AML-193 (cell line): ENCODE data around the gene TPD52L1.
"Not testable (repeated sequence)": the region's sequence is repeated elsewhere in the genome, so short reads cannot be mapped to it uniquely, and the experiment has no call there.

Experiments
- DNase-seq, 2 experiments: peaks; one replicate each; lab custom pipeline; 2025; lab: John Stamatoyannopoulos, UW

Gene TPD52L1

DNA sequence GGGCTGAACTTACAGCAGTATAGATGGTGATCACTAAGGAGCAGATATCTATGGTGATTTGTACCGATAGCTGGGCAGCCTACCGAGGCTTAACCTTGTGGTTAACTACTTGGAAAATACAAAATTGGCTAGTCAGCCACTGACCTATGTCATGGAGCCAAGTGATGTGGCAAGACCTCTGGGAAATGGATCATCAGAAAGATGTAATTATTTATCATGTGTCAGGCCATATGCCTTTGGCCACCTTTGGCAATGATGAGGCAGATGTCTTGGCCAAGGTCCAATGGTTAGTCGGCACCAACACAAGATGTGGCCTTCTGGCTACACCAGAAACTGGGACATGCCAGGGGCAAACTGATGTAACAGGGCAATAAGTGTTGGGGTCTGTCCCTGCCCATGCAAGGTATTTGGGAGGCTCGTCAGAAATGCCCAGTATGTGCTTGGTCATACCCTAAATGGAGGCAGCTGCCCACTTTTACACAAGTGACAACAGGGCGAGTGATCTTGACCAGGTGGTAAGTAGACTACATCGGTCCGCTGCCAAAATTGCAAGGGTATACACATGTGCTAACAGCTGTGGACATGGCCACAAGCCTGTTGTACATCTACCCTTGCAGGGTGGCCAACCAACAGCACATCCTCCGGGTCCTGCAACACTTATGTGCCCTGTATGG is 118.0 kb downstream of the TPD52L1 start:
- no peak for DNase-seq

DNA sequence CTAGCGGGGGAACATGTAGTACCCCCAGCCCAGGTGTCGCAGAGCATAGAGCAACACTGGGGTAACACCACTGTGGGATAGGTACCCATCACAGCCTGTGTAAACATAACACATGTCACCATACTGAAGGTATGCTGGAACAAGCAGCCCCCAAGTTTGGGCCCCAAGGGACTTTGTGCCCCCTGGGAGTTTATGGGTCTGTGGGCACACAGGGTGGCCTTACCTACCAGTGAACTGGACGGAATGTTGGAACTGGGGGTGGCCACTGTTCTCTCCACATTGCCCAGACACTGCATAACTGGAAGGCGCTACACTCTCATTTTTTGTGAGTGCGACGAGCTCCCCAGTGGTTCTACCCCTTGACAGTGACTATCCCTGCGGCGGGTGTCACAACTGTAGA is 119.7 kb downstream of the TPD52L1 start:
- no peak for DNase-seq

DNA sequence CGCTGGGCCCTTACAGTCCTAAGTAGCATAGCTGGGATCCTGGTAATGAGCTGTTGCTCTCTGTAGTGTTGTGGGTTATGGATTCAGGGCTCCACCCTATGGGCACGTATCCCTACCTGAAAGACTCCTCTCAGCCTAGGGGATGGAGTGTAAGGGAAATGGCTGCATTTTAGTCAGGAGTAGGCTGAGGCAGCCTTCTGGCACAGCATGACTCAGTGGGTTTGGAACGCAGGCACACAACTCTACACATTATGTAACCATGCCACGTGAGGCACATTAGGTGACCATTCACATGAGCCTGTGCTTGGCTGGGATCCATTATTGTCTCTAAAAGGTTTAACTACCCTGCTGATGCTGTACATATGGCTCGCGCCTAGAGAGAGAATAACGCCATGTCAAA is 120.4 kb downstream of the TPD52L1 start:
- no peak for DNase-seq

DNA sequence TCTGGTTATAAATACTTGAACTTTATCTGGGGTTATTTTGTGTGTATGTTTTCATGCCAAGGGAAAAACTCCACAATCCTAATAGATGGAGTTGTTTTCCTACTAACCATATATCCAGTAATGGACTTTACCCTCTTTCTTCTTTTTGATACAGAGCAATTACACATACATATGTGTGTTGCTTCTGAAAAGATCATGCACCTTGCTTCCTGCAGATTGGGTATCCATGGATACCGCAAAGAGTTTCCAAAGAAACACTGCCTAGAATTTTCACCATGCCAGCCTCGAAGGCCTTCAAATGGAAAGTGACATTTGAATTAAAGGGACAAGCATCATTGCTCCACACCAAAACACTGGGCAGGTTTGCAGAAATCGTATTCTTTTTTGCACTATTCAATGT is 121.4 kb downstream of the TPD52L1 start:
- no peak for DNase-seq

DNA sequence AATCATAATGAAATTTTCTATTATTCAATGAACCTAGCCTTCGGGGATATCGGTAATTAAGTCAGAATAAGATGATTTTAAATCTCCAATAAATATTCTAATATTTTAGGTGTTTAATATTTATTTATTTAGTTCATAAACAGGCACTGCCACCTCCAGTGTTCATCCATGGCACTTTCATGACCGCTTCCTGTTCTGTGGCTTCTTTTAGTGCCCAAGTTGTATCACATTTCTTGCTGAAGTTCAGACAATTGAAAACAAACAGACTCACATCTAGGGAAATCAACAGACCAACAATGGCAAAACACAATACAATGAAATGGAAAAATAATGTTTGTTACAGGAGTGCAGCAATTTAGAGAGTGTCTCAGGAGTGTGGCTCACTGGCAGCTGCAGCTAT is 122.2 kb downstream of the TPD52L1 start:
- no peak for DNase-seq

DNA sequence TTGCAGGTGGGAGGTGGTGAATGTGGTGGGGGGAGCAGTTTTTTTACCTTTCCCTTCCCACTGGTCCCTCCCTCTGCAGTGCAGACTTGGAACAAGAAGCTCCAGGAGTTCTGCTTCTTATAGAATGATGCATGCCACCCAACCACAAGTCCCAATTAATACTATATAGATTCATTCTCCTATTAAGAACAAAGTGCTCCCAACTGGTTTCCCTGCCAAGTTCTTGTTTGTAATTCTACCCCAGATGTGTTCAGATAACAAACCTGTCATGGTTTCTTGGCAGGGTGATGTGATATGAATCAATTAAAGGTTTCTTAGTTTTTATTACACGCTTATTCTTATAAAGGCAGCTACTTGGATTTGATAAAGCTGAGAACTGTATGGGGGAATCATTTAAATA is 124.3 kb downstream of the TPD52L1 start:
- no peak for DNase-seq

DNA sequence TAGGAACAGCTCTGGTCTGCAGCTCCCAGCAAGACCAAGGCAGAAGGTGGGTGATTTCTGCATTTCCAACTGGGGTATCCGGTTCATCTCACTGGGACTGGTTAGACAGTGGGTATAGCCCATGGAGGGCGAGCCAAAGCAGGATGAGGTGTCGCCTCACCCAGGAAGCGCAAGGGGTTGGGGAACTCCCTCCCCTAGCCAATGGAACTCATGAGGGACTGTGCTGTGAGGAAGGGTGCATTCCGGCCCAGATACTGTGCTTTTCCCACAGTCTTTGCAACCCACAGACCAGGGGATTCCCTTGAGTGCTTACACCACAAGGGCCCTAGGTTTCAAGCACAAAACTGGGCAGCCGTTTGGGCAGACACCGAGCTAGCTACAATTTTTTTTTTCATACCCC is 126.4 kb downstream of the TPD52L1 start:
- no peak for DNase-seq

DNA sequence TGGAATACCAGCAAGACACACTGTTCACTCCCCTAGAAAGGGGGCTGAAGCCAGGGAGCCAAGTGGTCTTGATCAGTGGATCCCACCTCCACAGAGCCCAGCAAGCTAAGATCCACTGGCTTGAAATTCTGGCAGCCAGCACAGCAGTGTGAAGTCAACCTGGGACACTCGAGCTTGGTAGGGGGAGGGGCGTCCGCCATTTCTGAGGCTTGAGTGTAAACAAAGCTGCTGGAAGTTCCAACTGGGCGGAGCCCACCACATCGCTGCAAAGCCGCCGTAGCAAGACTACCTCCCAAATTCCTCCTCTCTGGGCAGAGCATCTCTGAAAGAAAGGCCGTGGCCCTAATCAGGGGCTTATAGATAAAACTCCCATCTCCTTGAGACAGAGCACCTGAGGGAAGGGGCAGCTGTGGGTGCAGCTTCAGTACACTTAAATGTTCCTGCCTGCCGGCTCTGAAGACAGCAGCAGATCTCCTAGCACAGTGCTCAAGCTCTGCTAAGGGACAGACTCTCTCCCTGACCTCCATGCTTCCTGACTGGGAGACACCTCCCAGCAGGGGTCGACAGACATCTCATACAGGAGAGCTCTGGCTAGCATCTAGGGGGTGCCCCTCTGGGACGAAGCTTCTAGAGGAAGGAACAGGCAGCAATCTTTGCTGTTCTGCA is 126.9 kb downstream of the TPD52L1 start:
- DNase-seq = not testable (repeated sequence)

DNA sequence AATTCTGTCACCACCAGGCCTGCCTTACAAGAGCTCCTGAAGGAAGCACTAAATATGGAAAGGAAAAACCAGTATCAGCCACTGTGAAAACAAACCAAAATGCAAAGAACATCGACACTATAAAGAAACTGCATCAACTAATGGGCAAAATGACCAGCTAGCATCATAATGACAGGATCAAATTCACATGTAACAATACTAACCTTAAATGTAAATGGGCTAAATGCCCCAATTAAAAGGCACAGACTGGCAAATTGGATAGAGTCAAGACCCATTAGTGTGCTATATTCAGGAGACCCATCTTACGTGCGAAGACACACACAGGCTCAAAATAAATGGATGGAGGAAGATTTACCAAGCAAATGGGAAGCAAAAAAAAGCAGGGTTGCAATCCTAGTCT is 128.9 kb downstream of the TPD52L1 start:
- DNase-seq = not testable (repeated sequence)

DNA sequence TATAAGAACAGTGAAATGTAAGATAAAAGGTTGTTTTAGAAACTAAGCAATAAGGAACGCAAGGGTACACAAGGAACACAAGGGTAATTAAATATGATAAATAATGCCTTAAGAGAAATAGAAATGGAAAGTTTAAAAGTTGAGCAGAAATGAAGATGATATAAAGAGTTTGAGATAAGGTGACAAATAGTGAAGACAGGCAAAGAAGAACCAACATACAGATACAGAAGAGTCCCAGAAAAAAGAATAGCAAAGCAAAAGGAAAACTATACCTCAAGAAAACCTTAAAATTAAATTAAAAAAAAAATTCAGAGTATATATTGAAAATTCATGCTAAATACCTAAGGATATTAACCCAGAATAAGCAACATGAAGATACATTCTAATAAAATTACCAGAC is 131.8 kb downstream of the TPD52L1 start:
- no peak for DNase-seq

DNA sequence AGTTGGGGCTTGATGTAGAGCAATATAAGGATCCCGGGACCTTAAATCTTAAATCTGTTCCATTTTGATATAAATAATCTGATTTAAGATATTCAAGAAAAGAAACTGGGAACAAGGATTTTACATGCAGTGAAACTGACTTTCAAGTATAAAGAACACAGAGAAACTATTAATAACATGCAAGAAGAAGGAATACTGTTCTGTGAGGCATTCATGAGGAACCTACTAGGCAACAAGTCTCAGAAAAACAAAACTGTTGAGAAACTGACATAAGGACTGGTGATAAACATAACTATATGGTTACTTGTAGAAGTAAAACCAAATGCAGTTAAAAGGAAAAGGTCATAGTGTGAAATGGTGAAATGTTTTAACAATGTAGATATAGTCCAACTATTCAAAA is 132.4 kb downstream of the TPD52L1 start:
- DNase-seq = no peak

DNA sequence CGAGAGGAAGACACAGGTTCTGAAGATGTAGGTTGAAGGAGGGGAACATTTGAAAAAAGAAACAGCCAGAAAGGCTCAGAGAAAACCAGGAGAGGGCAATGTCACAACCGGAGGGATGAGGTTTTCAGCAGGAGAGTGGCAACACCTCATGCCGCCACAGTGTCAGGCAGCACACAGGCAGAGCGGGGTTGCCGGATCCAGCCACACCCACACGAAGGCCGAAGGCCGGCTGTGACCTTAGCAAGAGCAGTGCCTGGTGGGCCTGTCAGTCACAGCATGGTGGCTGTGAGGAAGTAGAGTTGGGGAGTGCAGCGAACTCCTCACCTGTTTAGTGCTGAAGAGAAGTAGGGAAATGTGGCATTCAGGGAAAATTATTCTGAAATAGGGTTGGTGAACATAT is 134.1 kb downstream of the TPD52L1 start:
- no peak for DNase-seq

DNA sequence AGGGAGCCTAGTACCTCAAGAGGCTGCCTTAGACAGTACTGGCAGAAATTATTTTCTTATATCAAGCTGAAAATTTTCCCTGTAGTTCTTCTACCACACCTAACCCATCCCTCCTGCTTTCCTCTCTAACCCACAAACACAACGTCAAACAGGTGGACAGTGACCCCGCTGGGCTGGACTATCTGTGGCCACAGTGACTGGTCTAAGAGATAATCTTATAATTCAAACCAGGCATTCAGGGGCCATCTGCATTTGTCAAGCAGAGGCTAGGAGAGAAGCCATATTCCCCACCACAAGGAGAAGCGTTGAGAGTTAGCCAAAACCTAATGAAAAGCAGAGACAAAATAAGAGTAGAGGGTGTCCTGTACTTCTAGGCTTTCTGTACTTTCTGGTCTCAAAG is 140.0 kb downstream of the TPD52L1 start:
- DNase-seq = no peak

DNA sequence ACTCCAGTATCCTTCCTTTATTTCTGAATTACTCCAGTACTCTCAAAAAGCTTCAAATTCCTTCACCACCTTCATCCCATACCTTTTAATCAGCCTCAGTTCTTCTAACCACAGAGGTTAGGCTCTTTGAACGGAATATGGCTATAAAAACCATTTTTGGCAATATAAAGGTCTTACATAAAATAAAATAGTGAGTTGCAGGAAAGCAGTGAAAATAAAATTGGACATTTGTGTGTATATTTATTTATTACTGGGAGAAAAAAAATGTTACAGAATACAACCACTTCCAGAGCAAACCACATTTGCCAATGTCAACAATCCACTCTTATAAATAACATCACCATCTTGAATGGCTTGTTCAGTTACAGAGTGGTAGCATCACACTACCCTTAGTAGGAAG is 140.5 kb downstream of the TPD52L1 start:
- no peak for DNase-seq

DNA sequence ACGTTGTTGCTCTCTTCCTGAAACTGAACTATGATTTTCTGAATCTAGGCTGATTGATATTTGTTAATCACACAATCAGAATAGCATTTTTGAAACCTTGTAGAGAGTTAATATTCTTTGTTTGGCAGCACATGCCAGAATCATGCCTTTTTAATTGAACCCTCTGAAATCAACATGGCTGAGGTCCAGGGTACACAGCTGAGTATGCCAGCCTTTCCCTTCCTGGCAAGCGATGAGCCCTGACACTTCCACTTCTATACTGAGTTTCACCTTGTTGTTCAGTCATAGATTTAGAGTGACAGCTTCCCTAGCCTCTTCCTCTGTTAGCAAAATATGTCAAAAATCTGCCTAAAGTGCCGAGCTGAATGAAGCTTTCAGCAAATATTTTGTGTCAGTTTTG is 141.4 kb downstream of the TPD52L1 start:
- no peak for DNase-seq

DNA sequence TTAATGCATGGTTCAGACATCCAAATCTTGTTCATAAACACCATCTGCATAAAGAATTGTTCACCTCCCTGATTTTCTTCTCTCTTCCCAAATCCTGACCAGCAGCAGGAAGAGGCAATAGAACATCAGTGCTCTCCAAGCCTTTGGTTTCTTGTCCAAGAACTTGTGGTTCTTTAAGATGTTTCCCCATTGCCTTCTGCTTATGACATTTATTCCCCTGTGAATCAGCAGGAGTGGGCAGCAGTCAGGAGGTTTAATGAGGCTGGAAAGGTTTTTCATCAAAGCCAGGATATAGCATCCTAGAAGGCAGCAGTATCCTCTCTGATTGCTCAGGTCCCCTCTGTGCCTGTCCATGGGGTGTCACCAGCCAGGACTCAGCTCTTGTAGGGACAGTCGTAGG is 142.9 kb downstream of the TPD52L1 start:
- DNase-seq = no peak

DNA sequence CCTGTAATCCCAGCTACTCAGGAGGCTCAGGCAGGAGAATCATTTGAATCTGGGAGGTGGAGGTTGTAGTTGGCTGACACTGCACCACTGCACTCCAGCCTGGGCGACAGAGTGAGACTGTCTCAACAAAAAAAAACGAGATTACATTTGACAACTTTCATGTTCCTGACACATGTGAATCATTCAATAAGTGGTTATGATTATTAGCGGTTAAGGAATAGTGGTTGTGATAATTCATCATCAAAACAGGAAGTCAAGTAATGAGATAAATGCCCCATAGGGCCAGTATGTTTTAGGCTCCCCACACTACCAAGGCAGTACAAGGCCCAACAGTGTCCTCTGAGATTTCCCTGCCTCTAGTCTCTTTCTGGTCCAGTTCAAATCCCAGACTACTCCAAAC is 145.7 kb downstream of the TPD52L1 start:
- DNase-seq = peak in 1 of 2 experiments; percentile 17

DNA sequence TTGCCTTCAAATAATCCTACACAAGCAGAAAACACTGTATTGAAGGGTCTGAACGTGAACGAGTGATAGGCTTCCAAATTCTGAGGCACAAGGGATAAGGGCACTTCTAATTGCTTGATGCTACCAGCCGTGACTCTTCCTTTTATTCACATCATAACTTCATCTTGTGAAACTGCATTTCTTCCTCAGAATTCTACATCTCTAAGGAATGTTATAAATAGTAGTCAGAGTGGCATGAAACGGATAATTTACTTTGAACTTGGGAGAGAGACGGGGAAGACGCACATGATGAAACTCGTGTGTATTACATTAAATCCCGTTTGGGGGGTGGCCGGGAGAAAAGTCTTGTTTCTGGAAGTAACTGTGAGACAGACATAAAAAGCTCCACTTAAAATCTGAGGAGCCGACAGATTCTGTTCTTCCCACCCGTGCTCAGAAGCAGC is 147.4 kb downstream of the TPD52L1 start:
- peak; percentile 52 to 54 for DNase-seq

DNA sequence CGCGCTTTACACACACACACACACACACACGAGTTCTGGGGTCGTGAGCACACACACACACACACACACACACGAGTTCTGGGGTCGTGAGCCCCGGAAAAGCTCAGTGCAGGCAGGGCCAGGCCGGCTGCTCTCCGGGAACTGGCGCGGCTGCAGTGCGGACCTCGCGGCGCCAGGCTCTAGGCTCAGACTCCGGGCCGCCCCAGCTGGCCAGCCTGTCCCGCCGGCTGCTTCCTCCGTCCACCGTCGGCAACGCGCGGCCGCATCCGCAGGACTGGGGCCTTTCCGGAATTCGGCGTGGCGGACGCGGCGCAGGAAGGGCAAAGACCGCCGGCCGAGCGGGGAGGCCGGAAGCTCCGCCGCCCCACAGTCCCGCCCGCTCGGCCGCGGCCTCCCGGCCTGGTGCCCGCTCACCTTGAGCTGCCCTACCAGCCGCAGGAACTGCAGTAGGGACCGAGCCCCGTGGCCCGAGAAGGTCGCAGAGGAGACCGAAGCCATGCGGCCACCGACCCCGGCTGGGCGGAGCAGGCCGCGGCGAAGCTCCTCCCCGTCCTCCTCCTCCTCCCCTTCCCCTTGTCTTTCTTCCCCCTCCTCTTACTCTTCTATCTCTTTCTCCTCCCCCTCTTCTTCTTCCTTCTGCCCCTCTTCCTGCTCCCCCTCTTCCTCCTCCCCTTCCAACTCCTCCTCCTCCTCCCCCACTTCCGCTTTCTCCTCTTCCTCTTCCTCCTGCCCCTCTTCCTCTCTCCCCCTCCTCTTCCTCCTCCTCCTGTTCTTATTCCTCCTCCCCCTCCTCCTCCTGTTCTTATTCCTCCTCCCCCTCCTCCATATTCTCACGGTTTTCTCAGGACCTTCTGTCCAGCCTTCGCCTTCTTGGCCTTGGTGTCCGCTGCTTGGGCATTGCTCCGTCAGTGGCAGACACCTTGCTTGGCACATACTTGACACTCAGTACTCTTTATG is 148.1 kb downstream of the TPD52L1 start, which contains the start of gene HDDC2:
HDDC2 (minus strand) TSS at position 533 of the 957 bp plus-strand sequence; CDS start at position 498, 35 bp downstream.
- DNase-seq = peak; percentile 68 to 87

DNA sequence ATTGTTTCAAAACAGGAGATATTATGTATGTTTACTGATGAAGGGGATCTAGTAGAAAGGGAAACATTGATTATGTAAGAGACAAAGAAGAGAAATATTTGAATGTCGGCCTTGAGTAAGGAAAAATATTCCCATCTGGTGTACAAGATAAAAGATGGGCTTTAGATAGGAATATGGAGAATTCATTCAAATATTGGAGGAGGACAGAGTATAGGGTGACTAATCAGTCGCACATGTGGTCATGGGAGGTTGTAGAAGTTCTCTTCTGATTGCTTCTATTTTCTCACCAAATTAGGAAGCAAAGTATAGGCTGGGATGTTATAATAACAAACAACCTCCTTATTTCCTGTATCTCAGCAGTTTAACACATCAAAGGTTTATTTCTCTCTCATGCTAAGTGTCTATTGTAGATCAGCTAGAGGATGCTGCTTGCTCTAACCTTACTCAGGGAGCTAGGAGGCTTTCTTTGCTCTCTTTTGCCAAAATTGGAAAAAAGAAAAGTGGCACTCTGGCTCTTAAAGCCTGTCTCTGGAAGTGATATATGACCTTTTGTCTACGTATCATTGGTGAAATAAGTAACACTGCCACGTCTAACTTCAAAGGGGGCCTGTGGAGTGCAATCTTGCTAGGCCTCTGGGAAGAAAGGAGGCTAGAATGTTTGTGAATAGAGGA is 149.4 kb downstream of the TPD52L1 start:
- DNase-seq = no peak

DNA sequence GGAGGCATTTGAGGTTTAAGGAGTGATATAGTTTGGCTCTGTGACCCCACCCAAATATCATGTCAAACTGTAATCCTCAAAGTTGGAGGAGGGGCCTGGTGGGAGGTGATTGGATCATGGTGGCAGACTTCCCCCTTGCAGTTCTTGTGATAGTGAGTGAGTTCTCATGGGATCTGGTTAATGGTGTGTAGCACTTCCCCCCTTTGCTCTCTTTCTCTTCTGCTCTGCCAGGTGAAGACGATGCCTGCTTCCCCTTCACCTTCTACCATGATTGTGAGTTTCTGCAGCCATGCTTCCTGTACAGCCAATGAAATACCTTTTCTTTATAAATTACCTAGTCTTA is 149.9 kb downstream of the TPD52L1 start:
- DNase-seq = no peak
